K562 (cell line): Measurements from ENCODE around the gene BCAS1. TPM values are rescaled to one million over a fixed set of nuclear protein-coding genes. Genes with fewer than 3 reads are reported as not detected.

ENCODE experiments used
- HDAC8 ChIP-seq: fragments of 450-650 bp; IDR thresholded peaks from 2 replicates; pipeline ENCODE4 v1.6.1; 2016; ENCODE audit warnings: mild to moderate bottlenecking, missing genetic modification characterization, moderate library complexity, missing compliant biosample characterization
- NFRKB ChIP-seq: fragments of 450-650 bp; IDR thresholded peaks from 2 replicates; pipeline ENCODE4 v1.6.1; 2016; ENCODE audit warnings: low read depth
- RFX5 ChIP-seq: IDR thresholded peaks from 2 replicates; pipeline ENCODE4 v1.6.1; 2011; ENCODE audit warnings: low read depth, mild to moderate bottlenecking, improper control_type of control experiment, low read length
- polyA plus RNA-seq, 8 experiments: library from polyadenylated mRNA; depleted of rRNA in 4 of 8; stranded (reverse) in 5 of 8; unstranded in 3 of 8; fragments of >200 nt; fragmentation: Nextera tagmentation in 2 of 8; fragmentation: Illumina TruSeq in 1 of 8; extraction: Ambion mirVana in 2 of 8; extraction: Trizol in 1 of 8; gene quantifications; 2 replicates each; pipeline versions ENCODE4 v1.2.1 to v1.2.3, GENCODE V29; 2011 to 2014; ENCODE audit warnings: inconsistent platforms in 1 of 8, missing spikeins in 1 of 8
- total RNA-seq, 7 experiments: library from RNA; depleted of rRNA in 6 of 7; stranded (reverse); fragments of >200 nt in 6 of 7; fragmentation: Illumina TruSeq in 2 of 7; extraction: Trizol in 2 of 7; gene quantifications; 2 replicates each; pipeline versions ENCODE4 v1.2.1 to v1.2.3, GENCODE V29; 2011 to 2021; ENCODE audit warnings: low replicate concordance in 1 of 7
- TF ChIP-seq, protein P1 (sequence below): fragments of 450-650 bp; IDR thresholded peaks from 2 replicates; pipeline ENCODE4 v1.6.1; 2016; ENCODE audit warnings: mild to moderate bottlenecking, moderate library complexity
- TF ChIP-seq, protein P2 (sequence below): fragments of 450-650 bp; IDR thresholded peaks from 2 replicates; pipeline ENCODE4 v1.6.1; 2017; ENCODE audit warnings: antibody characterized with exemption, mild to moderate bottlenecking
- TF ChIP-seq, protein P3 (sequence below): fragments of 450-650 bp; IDR thresholded peaks from 2 replicates; pipeline ENCODE4 v1.6.1; 2018; ENCODE audit not compliant: partially characterized antibody

BCAS1 gene
- total and polyA plus RNA-seq, 9 of the 15 experiments (the other 6 are each of a cell fraction or from before 2014, with no cell fraction given) = 0.18 to 2.3 (median 0.93) TPM

DNA sequence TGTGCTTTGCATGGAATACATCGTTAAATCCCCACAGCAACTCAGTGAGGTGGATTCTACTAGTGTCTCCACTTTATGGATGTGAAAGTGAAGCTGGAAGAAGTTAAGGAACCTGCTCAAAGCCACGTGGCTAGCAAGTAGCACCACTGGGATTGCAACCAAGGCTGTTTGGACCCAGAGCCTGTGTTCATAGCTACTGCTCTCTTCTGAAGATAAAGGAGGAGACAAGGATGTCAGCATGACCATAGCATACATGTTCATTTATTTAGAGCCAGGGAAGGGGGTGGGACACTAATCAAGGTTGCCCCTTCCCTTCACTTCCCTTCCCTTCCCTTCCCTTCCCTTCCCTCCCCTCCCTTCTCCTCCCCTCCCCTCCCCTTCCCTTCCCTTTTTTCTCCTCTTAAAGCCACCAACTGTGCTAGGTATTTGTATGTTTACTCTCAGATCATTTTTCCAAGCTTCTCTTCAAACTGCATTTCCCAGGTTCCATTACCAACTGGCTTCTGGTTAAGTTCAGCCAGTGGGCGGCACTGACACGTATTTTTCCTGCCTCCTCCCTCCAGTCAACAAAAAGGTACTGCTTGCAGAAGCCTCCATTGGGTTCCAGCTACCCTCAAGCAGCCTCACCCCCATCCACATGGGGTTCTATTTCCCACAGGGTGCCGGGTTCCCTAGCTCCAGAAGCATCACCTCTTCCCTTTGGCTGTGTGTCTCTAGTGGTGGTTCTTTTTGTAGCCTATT, 134.9 kb downstream of the BCAS1 start (continued):
- TF ChIP-seq, protein P1, sequence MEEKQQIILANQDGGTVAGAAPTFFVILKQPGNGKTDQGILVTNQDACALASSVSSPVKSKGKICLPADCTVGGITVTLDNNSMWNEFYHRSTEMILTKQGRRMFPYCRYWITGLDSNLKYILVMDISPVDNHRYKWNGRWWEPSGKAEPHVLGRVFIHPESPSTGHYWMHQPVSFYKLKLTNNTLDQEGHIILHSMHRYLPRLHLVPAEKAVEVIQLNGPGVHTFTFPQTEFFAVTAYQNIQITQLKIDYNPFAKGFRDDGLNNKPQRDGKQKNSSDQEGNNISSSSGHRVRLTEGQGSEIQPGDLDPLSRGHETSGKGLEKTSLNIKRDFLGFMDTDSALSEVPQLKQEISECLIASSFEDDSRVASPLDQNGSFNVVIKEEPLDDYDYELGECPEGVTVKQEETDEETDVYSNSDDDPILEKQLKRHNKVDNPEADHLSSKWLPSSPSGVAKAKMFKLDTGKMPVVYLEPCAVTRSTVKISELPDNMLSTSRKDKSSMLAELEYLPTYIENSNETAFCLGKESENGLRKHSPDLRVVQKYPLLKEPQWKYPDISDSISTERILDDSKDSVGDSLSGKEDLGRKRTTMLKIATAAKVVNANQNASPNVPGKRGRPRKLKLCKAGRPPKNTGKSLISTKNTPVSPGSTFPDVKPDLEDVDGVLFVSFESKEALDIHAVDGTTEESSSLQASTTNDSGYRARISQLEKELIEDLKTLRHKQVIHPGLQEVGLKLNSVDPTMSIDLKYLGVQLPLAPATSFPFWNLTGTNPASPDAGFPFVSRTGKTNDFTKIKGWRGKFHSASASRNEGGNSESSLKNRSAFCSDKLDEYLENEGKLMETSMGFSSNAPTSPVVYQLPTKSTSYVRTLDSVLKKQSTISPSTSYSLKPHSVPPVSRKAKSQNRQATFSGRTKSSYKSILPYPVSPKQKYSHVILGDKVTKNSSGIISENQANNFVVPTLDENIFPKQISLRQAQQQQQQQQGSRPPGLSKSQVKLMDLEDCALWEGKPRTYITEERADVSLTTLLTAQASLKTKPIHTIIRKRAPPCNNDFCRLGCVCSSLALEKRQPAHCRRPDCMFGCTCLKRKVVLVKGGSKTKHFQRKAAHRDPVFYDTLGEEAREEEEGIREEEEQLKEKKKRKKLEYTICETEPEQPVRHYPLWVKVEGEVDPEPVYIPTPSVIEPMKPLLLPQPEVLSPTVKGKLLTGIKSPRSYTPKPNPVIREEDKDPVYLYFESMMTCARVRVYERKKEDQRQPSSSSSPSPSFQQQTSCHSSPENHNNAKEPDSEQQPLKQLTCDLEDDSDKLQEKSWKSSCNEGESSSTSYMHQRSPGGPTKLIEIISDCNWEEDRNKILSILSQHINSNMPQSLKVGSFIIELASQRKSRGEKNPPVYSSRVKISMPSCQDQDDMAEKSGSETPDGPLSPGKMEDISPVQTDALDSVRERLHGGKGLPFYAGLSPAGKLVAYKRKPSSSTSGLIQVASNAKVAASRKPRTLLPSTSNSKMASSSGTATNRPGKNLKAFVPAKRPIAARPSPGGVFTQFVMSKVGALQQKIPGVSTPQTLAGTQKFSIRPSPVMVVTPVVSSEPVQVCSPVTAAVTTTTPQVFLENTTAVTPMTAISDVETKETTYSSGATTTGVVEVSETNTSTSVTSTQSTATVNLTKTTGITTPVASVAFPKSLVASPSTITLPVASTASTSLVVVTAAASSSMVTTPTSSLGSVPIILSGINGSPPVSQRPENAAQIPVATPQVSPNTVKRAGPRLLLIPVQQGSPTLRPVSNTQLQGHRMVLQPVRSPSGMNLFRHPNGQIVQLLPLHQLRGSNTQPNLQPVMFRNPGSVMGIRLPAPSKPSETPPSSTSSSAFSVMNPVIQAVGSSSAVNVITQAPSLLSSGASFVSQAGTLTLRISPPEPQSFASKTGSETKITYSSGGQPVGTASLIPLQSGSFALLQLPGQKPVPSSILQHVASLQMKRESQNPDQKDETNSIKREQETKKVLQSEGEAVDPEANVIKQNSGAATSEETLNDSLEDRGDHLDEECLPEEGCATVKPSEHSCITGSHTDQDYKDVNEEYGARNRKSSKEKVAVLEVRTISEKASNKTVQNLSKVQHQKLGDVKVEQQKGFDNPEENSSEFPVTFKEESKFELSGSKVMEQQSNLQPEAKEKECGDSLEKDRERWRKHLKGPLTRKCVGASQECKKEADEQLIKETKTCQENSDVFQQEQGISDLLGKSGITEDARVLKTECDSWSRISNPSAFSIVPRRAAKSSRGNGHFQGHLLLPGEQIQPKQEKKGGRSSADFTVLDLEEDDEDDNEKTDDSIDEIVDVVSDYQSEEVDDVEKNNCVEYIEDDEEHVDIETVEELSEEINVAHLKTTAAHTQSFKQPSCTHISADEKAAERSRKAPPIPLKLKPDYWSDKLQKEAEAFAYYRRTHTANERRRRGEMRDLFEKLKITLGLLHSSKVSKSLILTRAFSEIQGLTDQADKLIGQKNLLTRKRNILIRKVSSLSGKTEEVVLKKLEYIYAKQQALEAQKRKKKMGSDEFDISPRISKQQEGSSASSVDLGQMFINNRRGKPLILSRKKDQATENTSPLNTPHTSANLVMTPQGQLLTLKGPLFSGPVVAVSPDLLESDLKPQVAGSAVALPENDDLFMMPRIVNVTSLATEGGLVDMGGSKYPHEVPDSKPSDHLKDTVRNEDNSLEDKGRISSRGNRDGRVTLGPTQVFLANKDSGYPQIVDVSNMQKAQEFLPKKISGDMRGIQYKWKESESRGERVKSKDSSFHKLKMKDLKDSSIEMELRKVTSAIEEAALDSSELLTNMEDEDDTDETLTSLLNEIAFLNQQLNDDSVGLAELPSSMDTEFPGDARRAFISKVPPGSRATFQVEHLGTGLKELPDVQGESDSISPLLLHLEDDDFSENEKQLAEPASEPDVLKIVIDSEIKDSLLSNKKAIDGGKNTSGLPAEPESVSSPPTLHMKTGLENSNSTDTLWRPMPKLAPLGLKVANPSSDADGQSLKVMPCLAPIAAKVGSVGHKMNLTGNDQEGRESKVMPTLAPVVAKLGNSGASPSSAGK = peak; percentile 61
- TF ChIP-seq RFX5 = no peak
- 0 out of 2 replicates have a peak, but pooled peaks have one; percentile 45 for TF ChIP-seq HDAC8 (tag)
- peak; percentile 58 for TF ChIP-seq NFRKB
- TF ChIP-seq, protein P2, sequence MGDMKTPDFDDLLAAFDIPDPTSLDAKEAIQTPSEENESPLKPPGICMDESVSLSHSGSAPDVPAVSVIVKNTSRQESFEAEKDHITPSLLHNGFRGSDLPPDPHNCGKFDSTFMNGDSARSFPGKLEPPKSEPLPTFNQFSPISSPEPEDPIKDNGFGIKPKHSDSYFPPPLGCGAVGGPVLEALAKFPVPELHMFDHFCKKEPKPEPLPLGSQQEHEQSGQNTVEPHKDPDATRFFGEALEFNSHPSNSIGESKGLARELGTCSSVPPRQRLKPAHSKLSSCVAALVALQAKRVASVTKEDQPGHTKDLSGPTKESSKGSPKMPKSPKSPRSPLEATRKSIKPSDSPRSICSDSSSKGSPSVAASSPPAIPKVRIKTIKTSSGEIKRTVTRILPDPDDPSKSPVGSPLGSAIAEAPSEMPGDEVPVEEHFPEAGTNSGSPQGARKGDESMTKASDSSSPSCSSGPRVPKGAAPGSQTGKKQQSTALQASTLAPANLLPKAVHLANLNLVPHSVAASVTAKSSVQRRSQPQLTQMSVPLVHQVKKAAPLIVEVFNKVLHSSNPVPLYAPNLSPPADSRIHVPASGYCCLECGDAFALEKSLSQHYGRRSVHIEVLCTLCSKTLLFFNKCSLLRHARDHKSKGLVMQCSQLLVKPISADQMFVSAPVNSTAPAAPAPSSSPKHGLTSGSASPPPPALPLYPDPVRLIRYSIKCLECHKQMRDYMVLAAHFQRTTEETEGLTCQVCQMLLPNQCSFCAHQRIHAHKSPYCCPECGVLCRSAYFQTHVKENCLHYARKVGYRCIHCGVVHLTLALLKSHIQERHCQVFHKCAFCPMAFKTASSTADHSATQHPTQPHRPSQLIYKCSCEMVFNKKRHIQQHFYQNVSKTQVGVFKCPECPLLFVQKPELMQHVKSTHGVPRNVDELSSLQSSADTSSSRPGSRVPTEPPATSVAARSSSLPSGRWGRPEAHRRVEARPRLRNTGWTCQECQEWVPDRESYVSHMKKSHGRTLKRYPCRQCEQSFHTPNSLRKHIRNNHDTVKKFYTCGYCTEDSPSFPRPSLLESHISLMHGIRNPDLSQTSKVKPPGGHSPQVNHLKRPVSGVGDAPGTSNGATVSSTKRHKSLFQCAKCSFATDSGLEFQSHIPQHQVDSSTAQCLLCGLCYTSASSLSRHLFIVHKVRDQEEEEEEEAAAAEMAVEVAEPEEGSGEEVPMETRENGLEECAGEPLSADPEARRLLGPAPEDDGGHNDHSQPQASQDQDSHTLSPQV = peak; percentile 74
- TF ChIP-seq, protein P3, sequence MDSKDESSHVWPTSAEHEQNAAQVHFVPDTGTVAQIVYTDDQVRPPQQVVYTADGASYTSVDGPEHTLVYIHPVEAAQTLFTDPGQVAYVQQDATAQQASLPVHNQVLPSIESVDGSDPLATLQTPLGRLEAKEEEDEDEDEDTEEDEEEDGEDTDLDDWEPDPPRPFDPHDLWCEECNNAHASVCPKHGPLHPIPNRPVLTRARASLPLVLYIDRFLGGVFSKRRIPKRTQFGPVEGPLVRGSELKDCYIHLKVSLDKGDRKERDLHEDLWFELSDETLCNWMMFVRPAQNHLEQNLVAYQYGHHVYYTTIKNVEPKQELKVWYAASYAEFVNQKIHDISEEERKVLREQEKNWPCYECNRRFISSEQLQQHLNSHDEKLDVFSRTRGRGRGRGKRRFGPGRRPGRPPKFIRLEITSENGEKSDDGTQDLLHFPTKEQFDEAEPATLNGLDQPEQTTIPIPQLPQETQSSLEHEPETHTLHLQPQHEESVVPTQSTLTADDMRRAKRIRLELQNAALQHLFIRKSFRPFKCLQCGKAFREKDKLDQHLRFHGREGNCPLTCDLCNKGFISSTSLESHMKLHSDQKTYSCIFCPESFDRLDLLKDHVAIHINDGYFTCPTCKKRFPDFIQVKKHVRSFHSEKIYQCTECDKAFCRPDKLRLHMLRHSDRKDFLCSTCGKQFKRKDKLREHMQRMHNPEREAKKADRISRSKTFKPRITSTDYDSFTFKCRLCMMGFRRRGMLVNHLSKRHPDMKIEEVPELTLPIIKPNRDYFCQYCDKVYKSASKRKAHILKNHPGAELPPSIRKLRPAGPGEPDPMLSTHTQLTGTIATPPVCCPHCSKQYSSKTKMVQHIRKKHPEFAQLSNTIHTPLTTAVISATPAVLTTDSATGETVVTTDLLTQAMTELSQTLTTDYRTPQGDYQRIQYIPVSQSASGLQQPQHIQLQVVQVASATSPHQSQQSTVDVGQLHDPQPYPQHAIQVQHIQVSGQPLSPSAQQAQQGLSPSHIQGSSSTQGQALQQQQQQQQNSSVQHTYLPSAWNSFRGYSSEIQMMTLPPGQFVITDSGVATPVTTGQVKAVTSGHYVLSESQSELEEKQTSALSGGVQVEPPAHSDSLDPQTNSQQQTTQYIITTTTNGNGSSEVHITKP = no peak
